Camera-type eye (tissue), 1 donor: ENCODE measurements around the gene TM4SF20. TPM values are rescaled to one million over a fixed set of nuclear protein-coding genes. Genes with fewer than 3 reads are reported as not detected.

Experiments
- total RNA-seq: library from RNA; depleted of rRNA; stranded (reverse); fragments of >200 nt; gene quantifications from one replicate; pipeline ENCODE4 v1.2.3, GENCODE V29; 2014

Gene TM4SF20
- total RNA-seq: not detected

GRCh38 chr2:227379095-227379494, at the start of gene TM4SF20:
TM4SF20 (minus strand) TSS chr2:227379306; CDS start chr2:227379268, 38 bp downstream.

GRCh38 chr2:227387583-227387982, 8.5 kb upstream of the TM4SF20 start, which contains the start of gene SCYGR1:
SCYGR1 (minus strand) TSS chr2:227387949; CDS start chr2:227387949, 0 bp downstream.

DNA sequence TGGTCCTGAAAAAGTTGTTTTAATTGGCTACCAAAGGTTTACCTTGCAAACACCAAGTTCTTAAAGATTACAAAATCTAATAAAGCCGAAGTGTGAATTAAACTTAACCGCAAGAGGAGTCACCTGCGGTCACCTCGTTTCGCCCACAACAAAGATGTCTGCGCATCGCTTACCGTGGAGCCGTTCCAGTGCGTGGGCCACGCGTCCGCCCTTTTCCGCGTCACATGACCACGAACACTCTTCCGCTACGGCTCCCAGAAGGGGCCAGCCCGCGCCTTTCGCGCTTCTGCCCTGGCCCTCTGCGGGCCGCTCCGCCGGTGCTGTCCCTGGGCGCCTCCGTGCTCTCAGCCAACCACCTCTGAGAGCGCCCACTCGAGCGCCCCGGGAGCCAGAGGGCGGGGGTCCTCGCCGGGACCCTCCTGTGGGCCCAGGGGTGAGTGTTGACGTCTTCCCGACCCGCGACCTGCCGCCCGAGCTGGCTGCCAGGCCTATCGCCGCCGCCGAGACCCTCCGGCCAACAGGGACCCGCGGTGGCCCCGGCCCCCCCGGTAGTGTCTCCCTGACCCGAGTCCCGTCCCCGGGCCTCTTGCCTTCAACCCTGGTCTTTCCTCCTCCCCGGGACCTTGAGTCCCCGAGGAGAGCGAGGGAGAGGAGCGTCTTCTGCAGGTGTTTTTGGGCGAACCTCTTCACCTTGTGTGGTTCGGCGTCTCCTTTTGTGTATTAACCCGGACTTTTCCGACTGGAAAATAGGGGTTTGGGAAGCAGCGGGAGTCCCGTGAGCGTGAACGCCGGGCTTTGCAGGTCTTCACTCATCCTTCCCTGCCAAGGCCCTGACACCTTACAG, 53.9 kb downstream of the TM4SF20 start, which contains the start of gene MFF:
TSS of gene MFF (plus strand) at position 257 of the 844 bp plus-strand sequence. CDS start 5,415 bp downstream, outside the sequence.

Other genes starting within 250 kb of the TM4SF20 start
- gene COL4A4, start 215.1 kb downstream of the TM4SF20 start, total RNA-seq: 11.7 TPM
- 15.6 TPM for gene COL4A3, start 214.7 kb downstream of the TM4SF20 start, total RNA-seq
- gene MFF, start 54.1 kb downstream of the TM4SF20 start, total RNA-seq: 115 TPM
- not detected for gene SCYGR1, start 8.6 kb upstream of the TM4SF20 start, total RNA-seq
- gene AGFG1, start 92.8 kb upstream of the TM4SF20 start, total RNA-seq: 73.6 TPM
- not detected for gene SCYGR2, start 219.6 kb upstream of the TM4SF20 start, total RNA-seq
- gene SCYGR3, start 235.5 kb upstream of the TM4SF20 start, total RNA-seq: not detected
- not detected for gene SCYGR4, start 238.2 kb upstream of the TM4SF20 start, total RNA-seq